Endothelial cell of umbilical vein (primary cell): ENCODE data around the gene MMP25. TPM values are rescaled to one million over a fixed set of nuclear protein-coding genes. Genes with fewer than 3 reads are reported as not detected.
A peak's percentile ranks its signal among the peaks of the same experiment; 100 is the strongest.

Source experiments
- BruUV-seq: library from RNA; stranded (reverse); fragments of 400-500 nt; replicated peaks from 2 replicates; lab custom pipeline; 2021; lab: Mats Ljungman, UMichigan
- CTCF ChIA-PET: fragments of 300-600, 350-600 bp; sonication (Branson Sonifier 250); formaldehyde crosslinking; loops from one replicate; lab custom pipeline; 2021; ENCODE audit warnings: antibody characterized with exemption, inconsistent platforms; lab: Charles Lee
- POLR2A ChIA-PET: fragments of 300-600, 350-600 bp; sonication (Branson Sonifier 250); formaldehyde crosslinking; loops from one replicate; lab custom pipeline; 2021; ENCODE audit warnings: antibody characterized with exemption, inconsistent platforms; lab: Charles Lee
- DNase-seq: peaks from one replicate; pipeline ENCODE4 v3.0.0-alpha.2; 2011; ENCODE audit warnings: low read depth, low spot score
- FAIRE-seq: peaks from 2 replicates; lab custom pipeline; 2011; peaks lifted over from hg19 to GRCh38; lab: Jason Lieb, UNC
- H2AFZ ChIP-seq: 2 replicates; pipeline ENCODE4 v1.6.0; 2012; ENCODE audit warnings: low read depth, low read length, control low read depth, inconsistent platforms
- H3K27ac ChIP-seq: 2 replicates; pipeline ENCODE4 v1.5.1; 2011; ENCODE audit warnings: low read depth, mild to moderate bottlenecking, control low read depth, low read length, moderate library complexity; ENCODE audit not compliant: insufficient read depth
- H3K27me3 ChIP-seq, 2 experiments: 2 replicates each; pipeline versions ENCODE4 v1.6.0 to v1.6.1; 2011; ENCODE audit warnings: low read length in 2 of 2, mixed read lengths in 1 of 2; ENCODE audit not compliant: control insufficient read depth in 2 of 2, insufficient read depth in 2 of 2
- H3K36me3 ChIP-seq, 2 experiments: 2 replicates in 1 of 2; 3 replicates in 1 of 2; pipeline ENCODE4 v1.5.1; 2011; ENCODE audit warnings: low read length in 2 of 2, mild to moderate bottlenecking in 1 of 2, moderate library complexity in 1 of 2; ENCODE audit not compliant: control insufficient read depth in 2 of 2, insufficient read depth in 2 of 2; ENCODE audit errors: extremely low read depth in 1 of 2
- H3K4me1 ChIP-seq: 3 replicates; pipeline ENCODE4 v1.5.1; 2011; ENCODE audit warnings: mild to moderate bottlenecking, low read length; ENCODE audit not compliant: control insufficient read depth, insufficient read depth; ENCODE audit errors: extremely low read depth
- H3K4me2 ChIP-seq: 2 replicates; pipeline ENCODE4 v1.6.1; 2011; ENCODE audit warnings: low read length, control low read depth, mixed read lengths; ENCODE audit not compliant: insufficient read depth
- H3K4me3 ChIP-seq, 3 experiments: fragments of 200-600 bp in 1 of 3; sonication (generic), shearing (Covaris generic) in 1 of 3; replicated peaks in 1 of 3; 2 replicates each; pipeline ENCODE4 v1.5.1; 2011 to 2016; ENCODE audit warnings: control low read depth in 3 of 3, low read length in 3 of 3, mild to moderate bottlenecking in 2 of 3, inconsistent platforms in 1 of 3, low read depth in 1 of 3, moderate library complexity in 1 of 3; ENCODE audit not compliant: insufficient read depth in 1 of 3
- H3K79me2 ChIP-seq: 2 replicates; pipeline ENCODE4 v1.6.0; 2012; ENCODE audit warnings: low read length, inconsistent platforms; ENCODE audit not compliant: control insufficient read depth, insufficient read depth
- H3K9ac ChIP-seq: replicated peaks from 2 replicates; pipeline ENCODE3; 2011; ENCODE audit warnings: low read length, control low read depth; ENCODE audit not compliant: insufficient read depth; ENCODE audit errors: extremely low read depth
- H3K9me1 ChIP-seq: replicated peaks from 3 replicates; pipeline ENCODE4 v1.6.0; 2011; ENCODE audit warnings: mild to moderate bottlenecking, low read length; ENCODE audit not compliant: control insufficient read depth, insufficient read depth; ENCODE audit errors: extremely low read depth
- H3K9me3 ChIP-seq: replicated peaks from 2 replicates; pipeline ENCODE4 v1.5.1; 2012; ENCODE audit warnings: low read length, inconsistent platforms; ENCODE audit not compliant: control insufficient read depth, insufficient read depth
- H4K20me1 ChIP-seq: replicated peaks from 2 replicates; pipeline ENCODE3; 2011; ENCODE audit warnings: mild to moderate bottlenecking, low read length; ENCODE audit not compliant: control insufficient read depth, insufficient read depth; ENCODE audit errors: extremely low read depth
- EZH2 ChIP-seq: IDR thresholded peaks from 2 replicates; pipeline ENCODE4 v1.6.1; 2012; ENCODE audit warnings: borderline replicate concordance, low read depth, mild to moderate bottlenecking, moderate library complexity, low read length, inconsistent platforms; ENCODE audit not compliant: severe bottlenecking
- FOS ChIP-seq: IDR thresholded peaks from 2 replicates; pipeline ENCODE4 v1.6.1; 2011; ENCODE audit warnings: mild to moderate bottlenecking, low read length, moderate library complexity, borderline replicate concordance; ENCODE audit not compliant: insufficient read depth
- GATA2 ChIP-seq: IDR thresholded peaks from 2 replicates; pipeline ENCODE4 v1.7.0; 2011; ENCODE audit warnings: low read depth, mild to moderate bottlenecking, moderate library complexity, mixed read lengths, low read length; ENCODE audit not compliant: insufficient read length, insufficient read depth
- JUN ChIP-seq: IDR thresholded peaks from 2 replicates; pipeline ENCODE4 v1.6.1; 2011; ENCODE audit warnings: borderline replicate concordance, low read depth; ENCODE audit not compliant: insufficient read length, insufficient read depth
- MAX ChIP-seq: IDR thresholded peaks from 2 replicates; pipeline ENCODE4 v1.6.1; 2011; ENCODE audit not compliant: insufficient read depth, insufficient read length
- MYC ChIP-seq: IDR thresholded peaks from one replicate; pipeline ENCODE4 v1.6.1; 2011; ENCODE audit warnings: mild to moderate bottlenecking, low read depth, low read length
- POLR2A ChIP-seq: IDR thresholded peaks from 2 replicates; pipeline ENCODE4 v1.6.1; 2012; ENCODE audit warnings: low read depth, mild to moderate bottlenecking, control low read depth, low read length
- POLR2AphosphoS5 ChIP-seq: IDR thresholded peaks from 2 replicates; pipeline ENCODE4 v1.6.1; 2012; ENCODE audit warnings: low read depth, mild to moderate bottlenecking, control low read depth, low read length, moderate library complexity; ENCODE audit not compliant: insufficient read depth
- dilution Hi-C: fragments of 300-500 bp; cut with MboI; formaldehyde crosslinking; loops from one replicate; pipeline ENCODE4 v1.15.0; 2019; ENCODE audit warnings: low sequenced_read_pairs; ENCODE audit not compliant: extremely low pct_ligation_motif_present
- intact Hi-C: fragments of 100-400 bp; cut with micrococcal nuclease; formaldehyde crosslinking; loops from one replicate; pipeline ENCODE4 v1.10.0; 2022
- polyA plus RNA-seq, 4 experiments: library from polyadenylated mRNA; depleted of rRNA in 3 of 4; stranded (reverse) in 3 of 4; unstranded in 1 of 4; fragments of >200 nt; gene quantifications; 2 replicates each; pipeline versions ENCODE4 v1.2.1 to v1.2.3, GENCODE V29; 2011 to 2012; ENCODE audit warnings: missing spikeins in 1 of 4
- total RNA-seq: library from RNA; stranded (reverse); gene quantifications from 2 replicates; pipeline ENCODE4 v1.2.3, GENCODE V29; 2021
- TF ChIP-seq, protein P1 (sequence below), 2 donors: IDR thresholded peaks; 1 replicate in 1 of 2; 2 replicates in 1 of 2; pipeline ENCODE4 v1.5.1; 2011; ENCODE audit warnings: low read length in 2 of 2, mild to moderate bottlenecking in 2 of 2, moderate library complexity in 2 of 2, control low read depth in 1 of 2, inconsistent platforms in 1 of 2, low read depth in 1 of 2; ENCODE audit not compliant: insufficient read depth in 1 of 2; ENCODE audit errors: extremely low read depth in 1 of 2

MMP25 gene
- total and polyA plus RNA-seq, 2 donors (not counting 3 experiments of a cell fraction or from before 2014, with no cell fraction given), result 0.08 to 0.35 TPM

GRCh38 chr16:3059723-3060242 is 13.4 kb downstream of the MMP25 start:
- no peak for DNase-seq
- no peak overlapping the region for H3K4me3 ChIP-seq
- peak overlapping the region; percentile 15 for H3K4me2 ChIP-seq
- BruUV-seq, result TSS peak; percentile 54
- no peaks in the 10 kb centered on the region for H3K36me3 ChIP-seq
- intact Hi-C loops, result loop anchor here (1.0 to 2.0 kb wide), 7 partner anchors 28 to 70 kb away; no protein-coding TSS in a partner anchor
- H3K27me3 ChIP-seq, result no peaks in the 10 kb centered on the region
- CTCF ChIA-PET, result interaction anchor here (0.7 to 2.9 kb wide), 31 partner anchors 16 to 112 kb away, joined by 3 to 113 read pairs (median 7); partner anchors contain the start of genes TNFRSF12A, ZNF205, ZNF213 and ZSCAN10
- dilution Hi-C loops, result no loop called here
- H3K79me2 ChIP-seq, result no peaks in the 10 kb centered on the region
- FAIRE-seq, result no peak
- peak overlapping the region; percentile 48 for H2AFZ ChIP-seq
- no peaks in the 10 kb centered on the region for H3K9me3 ChIP-seq
- TF ChIP-seq JUN (no peak), POLR2AphosphoS5 (no peak), MYC (no peak), POLR2A (no peak), MAX (no peak), FOS (no peak), GATA2 (no peak), EZH2 (no peak)
- TF ChIP-seq, protein P1, sequence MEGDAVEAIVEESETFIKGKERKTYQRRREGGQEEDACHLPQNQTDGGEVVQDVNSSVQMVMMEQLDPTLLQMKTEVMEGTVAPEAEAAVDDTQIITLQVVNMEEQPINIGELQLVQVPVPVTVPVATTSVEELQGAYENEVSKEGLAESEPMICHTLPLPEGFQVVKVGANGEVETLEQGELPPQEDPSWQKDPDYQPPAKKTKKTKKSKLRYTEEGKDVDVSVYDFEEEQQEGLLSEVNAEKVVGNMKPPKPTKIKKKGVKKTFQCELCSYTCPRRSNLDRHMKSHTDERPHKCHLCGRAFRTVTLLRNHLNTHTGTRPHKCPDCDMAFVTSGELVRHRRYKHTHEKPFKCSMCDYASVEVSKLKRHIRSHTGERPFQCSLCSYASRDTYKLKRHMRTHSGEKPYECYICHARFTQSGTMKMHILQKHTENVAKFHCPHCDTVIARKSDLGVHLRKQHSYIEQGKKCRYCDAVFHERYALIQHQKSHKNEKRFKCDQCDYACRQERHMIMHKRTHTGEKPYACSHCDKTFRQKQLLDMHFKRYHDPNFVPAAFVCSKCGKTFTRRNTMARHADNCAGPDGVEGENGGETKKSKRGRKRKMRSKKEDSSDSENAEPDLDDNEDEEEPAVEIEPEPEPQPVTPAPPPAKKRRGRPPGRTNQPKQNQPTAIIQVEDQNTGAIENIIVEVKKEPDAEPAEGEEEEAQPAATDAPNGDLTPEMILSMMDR (IDR thresholded peaks at IDR 0.05; ENCODE audit: extremely low read depth in 1 of 2, insufficient read depth in 1 of 2, low read depth in 1 of 2, low read length in 2 of 2), result no peak
- POLR2A ChIA-PET, result interaction anchor here (2.1 kb wide), 1 partner anchor 70 kb away, joined by 5 read pairs; no protein-coding TSS in a partner anchor
- no peaks in the 10 kb centered on the region for H3K9me1 ChIP-seq
- H3K4me1 ChIP-seq, result peaks cover 11% of the 10 kb centered on the region
- peak overlapping the region; percentile 42 for H3K9ac ChIP-seq
- H3K27ac ChIP-seq, result peak overlapping the region; percentile 58
- no peaks in the 10 kb centered on the region for H4K20me1 ChIP-seq
